Inflammatory macrophage treated with lipopolysaccharide for 4 hours (primary cell): ENCODE data around the gene OXCT1.
A peak's percentile ranks its signal among the peaks of the same experiment; 100 is the strongest.
"Not testable (repeated sequence)": the region's sequence is repeated elsewhere in the genome, so short reads cannot be mapped to it uniquely, and the experiment has no call there.

Experiments
- DNase-seq: peaks from one replicate; pipeline ENCODE4 v3.0.0-alpha.2; 2020

OXCT1 gene

GRCh38 chr5:41821051-41821450 lies 49.2 kb downstream of the OXCT1 start:
- no peak for DNase-seq

GRCh38 chr5:41820150-41820549 lies 50.1 kb downstream of the OXCT1 start:
- no peak for DNase-seq

DNA sequence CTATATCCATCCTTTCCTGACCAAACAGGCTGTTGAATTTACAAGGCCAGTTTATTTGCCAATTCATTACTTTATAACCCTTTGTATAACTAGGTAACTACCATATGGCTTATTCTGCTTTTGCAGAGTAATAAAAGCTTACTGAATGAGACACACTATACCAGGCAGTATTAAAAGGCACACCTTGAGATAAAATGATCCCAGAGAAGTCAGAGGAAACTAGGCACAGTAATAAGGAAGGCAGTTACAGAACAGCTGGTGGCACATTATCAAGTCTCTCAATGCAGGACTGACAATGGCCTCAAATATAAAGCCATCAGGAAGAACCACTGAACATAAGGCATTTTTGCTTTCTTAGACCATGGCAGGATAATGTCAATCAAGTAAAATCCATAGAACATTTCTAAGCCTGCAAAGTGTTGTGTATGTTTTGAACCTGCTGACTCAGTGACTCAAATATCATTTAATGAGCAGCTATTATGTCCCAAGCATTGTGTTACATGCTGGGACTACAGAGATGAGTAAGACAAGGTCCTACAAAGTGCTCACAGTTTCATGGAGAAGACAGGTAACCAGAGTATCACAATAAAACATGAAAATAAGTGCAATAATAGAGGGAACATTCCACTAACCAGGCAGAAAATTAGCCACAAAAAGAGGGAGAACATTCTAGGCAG lies 52.5 kb downstream of the OXCT1 start:
- DNase-seq: no peak

GRCh38 chr5:41815663-41816229 lies 54.5 kb downstream of the OXCT1 start:
- peak; percentile 3 for DNase-seq

DNA sequence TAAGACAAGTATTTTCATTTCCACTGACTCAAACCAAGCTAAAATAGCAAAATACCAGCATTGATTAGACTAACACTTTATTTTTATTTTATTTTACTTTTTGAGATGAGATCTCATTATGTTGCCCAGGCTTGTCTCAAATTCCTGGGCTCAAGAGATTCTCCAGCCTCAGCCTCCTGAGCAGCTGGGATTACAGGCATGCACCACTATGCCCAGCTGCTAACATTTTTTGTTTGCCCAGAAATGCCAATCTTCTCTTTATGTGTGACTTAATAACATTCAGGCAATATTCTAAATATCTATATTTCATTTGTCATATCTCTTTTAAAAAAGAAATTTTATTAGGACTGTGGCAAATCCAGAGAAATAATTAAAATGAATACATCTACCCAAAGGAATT lies 55.0 kb downstream of the OXCT1 start:
- no peak for DNase-seq

DNA sequence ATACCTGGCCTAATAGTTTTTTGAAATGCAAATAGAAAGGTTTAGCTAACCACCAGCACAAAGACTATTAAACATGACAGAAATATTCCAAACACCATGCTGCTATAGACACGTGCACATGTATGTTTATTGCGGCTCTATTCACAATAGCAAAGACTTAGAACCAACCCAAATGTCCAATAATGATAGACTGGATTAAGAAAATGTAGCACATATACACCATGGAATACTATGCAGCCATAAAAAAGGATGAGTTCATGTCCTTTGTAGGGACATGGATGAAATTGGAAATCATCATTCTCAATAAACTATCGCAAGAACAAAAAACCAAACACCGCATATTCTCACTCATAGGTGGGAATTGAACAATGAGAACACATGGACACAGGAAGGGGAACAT lies 55.9 kb downstream of the OXCT1 start:
- DNase-seq: not testable (repeated sequence)

DNA sequence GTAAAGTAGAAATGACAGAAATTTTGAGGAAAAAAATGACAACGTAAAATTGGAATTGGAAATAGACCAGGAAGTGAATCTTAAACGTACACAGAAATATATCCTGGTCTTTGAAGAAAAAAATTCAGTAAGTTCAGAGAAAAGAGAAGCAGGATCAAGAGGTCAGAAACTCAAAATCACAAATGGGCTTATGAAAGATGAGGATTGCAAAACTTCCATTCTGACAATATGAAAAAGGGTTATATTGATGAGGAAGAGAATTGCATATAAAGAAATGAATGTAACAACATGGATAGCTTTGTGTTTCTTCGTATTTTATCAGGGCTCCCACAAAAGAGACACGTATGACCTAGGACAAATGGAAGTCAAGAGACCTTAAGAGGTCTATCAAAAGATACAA lies 58.1 kb downstream of the OXCT1 start:
- peak; percentile 40 for DNase-seq

GRCh38 chr5:41809128-41809527 lies 61.1 kb downstream of the OXCT1 start:
- peak; percentile 13 for DNase-seq

DNA sequence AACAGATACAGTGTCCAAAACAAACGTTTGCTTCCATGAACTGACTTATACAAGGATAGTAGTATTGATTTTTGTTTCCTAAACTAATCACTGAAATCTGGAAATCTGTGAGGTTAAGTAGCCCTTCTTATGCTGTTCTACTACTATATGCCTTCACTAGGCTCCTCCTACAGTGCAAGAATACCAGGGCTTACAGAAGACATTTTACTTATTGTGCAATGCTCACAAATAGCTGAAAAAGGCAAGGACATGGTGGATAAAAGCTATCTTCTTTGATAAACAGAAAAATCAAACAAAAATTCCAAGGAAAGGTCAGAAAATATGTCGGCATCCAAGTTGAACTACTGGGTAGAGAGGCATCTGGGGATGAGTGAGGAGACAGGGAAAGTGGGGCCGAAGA lies 61.9 kb downstream of the OXCT1 start:
- DNase-seq: no peak

DNA sequence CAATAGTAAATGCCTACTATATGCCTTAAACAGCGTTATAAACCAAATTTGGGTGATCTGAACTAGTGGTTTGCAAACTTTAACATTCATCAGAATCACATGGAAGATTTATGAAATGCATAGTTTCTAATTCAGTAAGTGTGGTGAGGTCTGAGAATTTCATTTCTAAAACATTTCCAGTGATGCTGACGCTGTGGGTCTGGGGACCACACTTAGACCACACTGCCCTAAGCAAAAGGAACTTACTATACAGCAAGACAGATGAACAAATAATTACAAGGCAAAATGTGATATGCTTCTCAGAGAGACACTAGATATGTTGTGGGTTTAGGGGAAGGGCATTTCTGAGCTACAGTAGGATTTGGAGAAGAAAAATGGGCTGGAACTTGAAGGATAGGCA lies 72.6 kb downstream of the OXCT1 start:
- no peak for DNase-seq

DNA sequence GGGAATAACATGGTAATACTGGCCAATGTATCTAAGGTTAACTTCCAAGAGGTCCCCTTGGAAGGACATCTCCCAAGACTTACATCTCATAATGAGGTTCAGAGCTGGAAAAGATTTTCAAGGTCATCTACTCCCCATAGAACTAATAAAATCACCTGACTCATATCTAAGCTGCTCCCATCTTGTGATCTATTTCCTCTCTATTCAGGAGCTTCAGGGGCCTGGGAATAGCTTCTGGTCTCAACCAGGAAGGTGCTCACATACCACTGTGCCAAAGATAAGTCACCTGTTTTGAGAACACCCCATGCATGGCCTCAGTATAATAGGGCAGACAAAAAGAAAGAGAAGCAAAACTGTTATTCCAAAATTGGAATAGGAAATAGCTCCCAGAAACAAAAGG lies 74.2 kb downstream of the OXCT1 start:
- no peak for DNase-seq

DNA sequence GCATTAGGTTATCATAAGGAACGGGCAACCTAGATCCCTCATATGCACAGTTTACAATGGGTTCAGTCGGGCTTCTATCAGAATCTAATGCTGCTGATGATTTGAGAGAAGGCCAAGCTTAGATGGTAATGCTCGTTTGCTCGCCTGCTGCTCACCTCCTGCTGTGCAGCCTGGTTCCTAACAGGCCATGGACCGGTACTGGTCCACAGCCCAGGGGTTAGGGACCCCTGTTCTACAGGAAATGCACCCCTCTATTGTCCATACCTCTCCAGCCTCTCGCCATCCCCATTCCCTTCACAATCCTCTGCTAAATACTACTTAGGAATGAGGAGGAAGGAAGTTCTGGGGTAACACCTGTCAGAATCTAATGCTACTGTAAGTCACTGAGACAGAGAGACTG lies 75.1 kb downstream of the OXCT1 start:
- no peak for DNase-seq

DNA sequence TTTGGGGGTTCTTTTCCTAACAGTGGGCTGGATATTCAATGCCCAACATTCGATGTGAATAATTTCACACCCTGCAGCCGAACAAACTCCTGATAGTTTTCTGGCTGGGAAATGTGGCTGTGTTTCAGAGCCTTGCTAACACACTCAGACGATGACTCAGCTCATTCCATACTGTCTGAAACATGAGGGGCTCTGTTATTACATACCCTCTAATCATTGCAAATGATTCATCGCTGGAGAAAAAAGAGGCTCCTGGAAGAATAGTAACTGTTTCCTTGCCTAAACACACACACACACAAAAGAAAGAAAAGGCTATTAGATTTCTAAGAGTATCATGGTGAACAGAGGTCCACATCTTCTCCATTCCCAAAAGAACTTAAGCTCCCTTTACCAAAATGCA lies 75.8 kb downstream of the OXCT1 start:
- DNase-seq: no peak

DNA sequence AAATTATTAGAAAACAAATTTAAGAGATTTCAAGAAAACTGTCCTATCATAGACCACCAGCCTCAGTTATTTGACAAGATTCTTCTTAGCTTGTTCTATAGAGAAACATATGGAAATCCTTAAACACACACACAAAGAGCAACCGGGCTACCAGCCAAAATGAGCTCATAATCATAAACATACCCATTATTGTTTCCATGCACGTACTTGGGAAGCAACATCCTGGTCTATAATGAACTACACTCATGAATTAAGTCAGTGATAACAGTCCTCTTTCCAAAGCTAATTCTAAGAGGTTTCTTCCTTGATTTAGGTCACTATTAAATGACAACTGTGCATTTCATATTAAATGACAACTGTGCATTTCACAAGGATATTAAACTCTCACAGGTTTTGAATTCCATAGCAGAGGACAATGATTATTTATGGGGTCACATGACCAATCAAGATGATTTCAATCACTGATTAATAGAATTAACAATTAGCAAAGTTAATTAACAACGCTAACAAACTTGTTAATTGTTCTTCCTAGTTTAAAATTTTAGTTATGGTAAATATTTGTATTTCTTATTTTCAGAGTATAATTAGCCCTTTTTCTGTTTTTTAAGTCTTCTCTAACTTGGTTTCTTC lies 77.0 kb downstream of the OXCT1 start:
- DNase-seq: no peak

GRCh38 chr5:41790038-41790776 lies 80.0 kb downstream of the OXCT1 start:
- no peak for DNase-seq

GRCh38 chr5:41789434-41789833 lies 80.8 kb downstream of the OXCT1 start:
- DNase-seq: no peak

DNA sequence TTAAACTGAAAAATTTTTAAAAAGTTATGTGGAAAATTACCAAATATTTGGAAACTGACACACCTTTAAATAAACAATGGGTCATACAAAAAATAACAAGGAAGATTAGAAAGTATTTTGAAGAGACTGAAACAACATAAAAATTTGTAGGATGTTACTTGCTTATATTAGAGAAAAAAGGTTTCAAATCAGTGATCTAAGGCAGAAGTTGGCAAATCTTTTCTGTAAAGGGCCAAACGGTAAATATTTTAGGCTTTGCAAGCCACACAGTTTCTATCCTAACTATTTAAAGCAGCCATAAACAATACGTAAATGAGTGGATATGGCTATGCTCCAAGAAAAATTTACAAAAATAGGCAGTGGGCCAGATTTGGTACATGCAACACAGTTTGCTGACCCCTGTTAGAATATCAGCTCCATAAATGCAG lies 81.3 kb downstream of the OXCT1 start:
- DNase-seq: no peak

- no peak for DNase-seq
These were observed 83.0 kb downstream of the OXCT1 start for GRCh38 chr5:41787265-41787664.

DNA sequence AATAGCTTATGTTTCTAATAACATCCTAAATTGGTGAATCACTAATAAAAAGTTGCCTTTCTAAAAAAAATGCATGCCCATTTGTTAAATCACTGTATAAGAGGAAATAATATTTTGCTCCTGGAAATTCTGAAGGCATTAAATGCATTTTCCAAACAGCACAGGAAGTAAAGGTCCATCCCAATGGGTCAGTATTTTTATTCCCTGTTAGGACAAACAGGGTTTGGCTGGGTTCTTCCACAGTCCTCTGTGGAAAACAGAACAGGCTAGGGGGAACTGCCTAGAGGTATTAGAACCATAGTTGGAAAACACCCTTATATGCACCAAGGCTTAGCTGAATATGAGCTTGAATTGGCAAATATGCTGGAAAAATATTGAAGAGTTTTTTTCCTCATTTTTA lies 85.2 kb downstream of the OXCT1 start:
- DNase-seq: no peak

DNA sequence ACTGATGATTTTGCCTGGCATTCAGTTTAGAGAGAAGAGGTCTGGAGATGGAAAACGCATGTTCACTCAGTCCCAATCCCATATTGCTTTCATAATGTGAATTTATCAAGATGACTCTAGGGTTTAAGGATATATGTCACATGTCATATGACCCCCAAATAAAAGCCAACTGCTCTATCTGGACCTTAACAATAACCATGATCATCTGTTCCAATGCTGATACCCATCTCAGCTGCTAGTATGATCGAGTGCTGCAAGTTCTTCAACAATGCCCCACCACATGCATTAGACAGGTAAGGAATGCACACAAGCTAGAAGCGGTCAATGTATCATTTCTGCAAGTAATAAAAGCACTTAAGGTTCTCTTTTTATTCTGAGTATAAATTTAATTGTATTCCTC lies 91.8 kb downstream of the OXCT1 start:
- DNase-seq: no peak

DNA sequence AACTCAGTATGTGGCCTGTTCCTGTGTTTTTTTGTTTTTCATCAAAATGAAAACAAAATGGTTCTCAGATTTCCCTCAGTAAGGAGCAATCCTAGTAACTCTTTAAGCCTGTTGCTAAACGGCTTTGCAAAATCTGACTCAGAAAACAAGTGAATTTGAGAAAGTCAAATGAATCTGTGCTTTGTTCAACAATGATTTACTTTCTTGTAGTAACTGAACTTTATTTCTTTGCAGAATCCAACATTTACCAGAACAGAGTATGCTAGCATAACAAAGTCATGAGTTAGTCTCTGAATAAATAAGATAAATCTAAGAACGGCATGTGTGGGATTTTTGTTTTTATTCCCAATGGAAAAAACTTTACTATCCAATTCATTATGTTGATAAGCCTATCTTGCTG lies 93.8 kb downstream of the OXCT1 start:
- no peak for DNase-seq

GRCh38 chr5:41773799-41774198 lies 96.4 kb downstream of the OXCT1 start:
- DNase-seq: no peak

GRCh38 chr5:41772785-41773442 lies 97.3 kb downstream of the OXCT1 start:
- no peak for DNase-seq
